Medulla oblongata (tissue), 1 donor: ENCODE results near the gene COL28A1.
"Not testable (repeated sequence)": the region's sequence is repeated elsewhere in the genome, so short reads cannot be mapped to it uniquely, and the experiment has no call there.

Experiments used
- DNase-seq: peaks from one replicate; pipeline ENCODE4 v3.0.0-alpha.2; 2015; ENCODE audit errors: extremely low spot score

The COL28A1 gene

DNA sequence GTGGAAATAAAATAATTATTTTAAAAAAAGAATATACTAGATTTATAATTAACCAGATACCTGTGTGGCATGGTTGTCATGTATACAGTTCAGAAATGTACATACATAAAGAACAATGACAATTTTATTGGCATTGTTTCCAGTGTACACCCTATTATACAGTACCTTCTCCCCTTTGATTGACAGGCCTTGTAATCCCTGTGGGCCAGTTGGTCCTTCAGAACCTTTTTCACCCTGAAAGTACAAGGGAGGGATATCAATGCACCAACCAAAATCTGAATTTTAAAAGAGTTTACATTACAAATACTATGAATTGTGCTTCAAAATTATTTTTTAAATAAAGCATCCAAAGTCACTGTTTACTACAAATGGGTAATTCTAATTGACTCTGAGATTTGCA is 61.2 kb downstream of the COL28A1 start:
- no peak for DNase-seq

DNA sequence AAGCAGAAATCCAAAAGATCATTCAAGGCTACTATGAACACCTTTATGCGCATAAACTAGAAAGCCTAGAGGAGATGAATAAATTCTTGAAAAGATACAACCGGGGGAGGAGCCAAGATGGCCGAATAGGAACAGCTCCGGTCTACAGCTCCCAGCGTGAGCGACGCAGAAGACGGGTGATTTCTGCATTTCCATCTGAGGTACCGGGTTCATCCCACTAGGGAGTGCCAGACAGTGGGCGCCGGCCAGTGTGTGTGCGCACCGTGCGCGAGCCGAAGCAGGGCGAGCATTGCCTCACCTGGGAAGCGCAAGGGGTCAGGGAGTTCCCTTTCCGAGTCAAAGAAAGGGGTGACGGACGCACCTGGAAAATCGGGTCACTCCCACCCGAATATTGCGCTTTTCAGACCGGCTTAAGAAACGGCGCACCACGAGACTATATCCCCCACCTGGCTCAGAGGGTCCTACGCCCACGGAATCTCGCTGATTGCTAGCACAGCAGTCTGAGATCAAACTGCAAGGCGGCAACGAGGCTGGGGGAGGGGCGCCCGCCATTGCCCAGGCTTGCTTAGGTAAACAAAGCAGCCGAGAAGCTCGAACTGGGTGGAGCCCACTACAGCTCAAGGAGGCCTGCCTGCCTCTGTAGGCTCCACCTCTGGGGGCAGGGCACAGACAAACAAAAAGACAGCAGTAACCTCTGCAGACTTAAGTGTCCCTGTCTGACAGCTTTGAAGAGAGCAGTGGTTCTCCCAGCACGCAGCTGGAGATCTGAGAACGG is 70.5 kb downstream of the COL28A1 start:
- not testable (repeated sequence) for DNase-seq

DNA sequence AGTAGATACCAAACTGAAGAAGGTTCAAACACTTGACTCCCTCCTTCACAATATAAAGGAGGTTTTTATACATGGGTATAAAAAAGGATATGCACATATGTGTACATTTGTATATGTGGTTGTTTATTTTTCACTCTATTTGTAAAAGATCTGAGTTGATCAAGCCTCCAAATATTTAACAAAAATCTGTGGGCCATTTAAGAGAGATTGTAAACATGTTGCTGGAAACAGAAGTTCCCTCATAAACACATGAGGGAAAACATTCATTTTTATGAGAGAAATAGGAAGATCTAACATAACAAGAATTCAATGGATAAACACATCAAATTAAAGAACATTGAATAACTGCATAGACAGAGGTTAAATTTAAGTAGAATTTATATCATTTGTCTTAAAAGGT is 81.7 kb downstream of the COL28A1 start:
- DNase-seq, result no peak

DNA sequence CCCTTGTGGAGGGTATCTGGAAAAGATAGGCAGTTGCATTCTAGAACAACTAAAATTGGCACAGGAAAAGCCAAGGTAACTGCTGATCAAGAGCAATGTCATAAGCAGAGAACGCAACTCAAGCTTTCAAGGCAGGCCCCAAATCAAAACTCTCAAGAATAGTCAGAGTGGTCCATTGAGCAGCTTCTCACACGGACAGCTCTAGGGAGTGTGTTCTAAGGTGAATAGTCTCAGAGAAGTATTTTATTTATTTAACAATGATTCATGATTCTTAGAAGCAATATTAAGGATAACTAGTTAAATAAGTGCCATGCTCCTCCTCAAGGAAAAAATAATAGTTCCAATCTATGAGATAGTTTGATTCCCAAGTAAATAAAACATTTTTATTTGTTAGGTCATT is 83.0 kb downstream of the COL28A1 start:
- DNase-seq, result no peak

DNA sequence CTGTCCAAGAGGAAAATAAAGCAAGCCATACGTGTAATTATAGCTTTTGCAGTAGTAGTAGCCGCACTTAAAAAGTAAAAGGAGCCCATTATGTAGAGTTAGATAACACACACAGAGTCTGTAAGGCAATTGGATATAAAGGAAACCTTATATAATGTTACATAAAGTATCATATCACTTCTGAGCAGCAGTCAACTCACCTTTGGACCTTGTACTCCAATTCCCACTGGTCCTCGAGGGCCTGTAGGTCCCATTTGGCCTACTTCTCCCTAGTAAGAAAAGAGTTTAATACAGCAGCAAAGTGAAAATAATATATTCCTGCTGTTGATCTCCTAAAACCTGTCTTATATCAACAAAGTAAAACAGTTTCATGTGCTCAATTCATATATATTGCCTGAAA is 83.6 kb downstream of the COL28A1 start:
- no peak for DNase-seq

DNA sequence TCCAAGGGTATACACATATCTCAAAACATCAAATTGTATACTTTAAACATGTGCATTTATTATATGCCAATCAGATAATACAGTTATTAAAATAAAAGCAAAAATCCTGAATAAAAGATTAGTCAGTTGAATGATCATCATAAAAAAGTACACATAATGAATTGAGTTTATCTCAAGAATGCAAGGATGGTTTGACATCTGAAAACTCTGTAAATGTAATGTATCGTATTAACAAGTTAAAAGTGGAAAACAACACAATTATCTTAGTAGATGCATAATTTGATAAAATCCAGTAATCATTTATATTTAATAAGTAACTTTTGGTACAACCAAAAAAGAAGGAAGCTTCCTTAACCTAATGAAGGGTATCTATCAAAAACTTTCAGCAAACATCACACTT is 86.6 kb downstream of the COL28A1 start:
- no peak for DNase-seq

DNA sequence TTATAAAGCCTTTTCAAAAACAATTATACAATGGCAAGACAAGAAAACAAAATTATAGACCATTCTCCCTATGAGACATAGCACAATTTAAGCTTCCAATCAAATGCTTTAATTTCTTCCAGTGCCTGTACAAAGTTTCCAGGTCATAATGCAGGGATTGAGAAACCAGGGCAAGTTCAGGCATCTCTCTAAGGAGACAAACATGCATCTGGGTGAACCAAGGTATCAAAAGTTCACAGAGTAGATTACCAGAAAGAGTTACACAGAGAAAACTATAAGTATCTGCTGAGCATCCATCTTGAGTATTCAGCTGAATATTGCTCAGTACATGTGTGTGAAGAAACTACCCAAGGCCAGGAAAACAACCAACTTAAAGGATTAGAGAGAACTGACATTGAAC is 89.1 kb downstream of the COL28A1 start:
- no peak for DNase-seq

DNA sequence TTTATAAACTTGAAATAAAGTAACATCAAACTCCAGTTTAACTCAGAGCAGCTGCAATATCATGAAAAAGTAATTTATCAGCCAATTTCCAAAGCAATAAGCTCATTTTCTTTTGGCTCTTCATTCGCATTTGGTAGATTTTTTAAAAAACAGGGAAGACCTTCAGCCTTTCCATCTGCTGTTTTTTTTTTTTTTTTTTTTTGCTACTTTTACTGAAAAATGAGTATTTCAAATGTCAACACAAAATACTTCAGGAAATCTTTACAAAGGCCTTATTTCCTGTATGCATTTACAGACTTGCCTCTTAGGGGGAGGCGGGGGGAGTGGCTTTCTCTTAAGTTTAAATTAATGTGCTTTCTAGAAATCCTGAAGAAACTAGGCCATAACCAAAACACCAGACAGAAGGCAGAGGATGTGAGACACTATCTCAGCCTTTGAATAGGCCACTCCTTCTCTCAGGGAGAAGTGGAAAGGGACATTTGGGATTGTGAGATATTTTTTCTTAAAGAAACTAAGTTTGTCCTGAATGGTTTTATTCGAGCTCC is 91.8 kb downstream of the COL28A1 start:
- DNase-seq, result no peak

DNA sequence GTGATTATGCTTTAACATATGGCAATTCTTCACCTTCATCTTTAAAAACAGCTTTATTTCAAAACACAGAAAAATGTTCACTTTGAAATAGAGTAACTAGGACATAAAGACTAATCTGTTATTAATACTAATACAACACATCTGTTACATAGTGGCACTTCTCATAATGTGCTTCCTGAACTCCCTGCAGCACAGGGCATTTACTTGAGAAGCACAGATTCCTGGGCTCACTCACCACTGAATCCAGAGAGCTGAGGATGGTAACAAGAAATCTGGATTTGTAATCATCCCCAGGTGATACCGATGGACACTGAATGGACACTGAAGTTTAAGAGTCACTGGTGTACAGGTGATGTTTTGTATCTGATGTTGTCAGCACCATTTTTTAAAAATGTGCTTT is 96.1 kb downstream of the COL28A1 start:
- no peak for DNase-seq

DNA sequence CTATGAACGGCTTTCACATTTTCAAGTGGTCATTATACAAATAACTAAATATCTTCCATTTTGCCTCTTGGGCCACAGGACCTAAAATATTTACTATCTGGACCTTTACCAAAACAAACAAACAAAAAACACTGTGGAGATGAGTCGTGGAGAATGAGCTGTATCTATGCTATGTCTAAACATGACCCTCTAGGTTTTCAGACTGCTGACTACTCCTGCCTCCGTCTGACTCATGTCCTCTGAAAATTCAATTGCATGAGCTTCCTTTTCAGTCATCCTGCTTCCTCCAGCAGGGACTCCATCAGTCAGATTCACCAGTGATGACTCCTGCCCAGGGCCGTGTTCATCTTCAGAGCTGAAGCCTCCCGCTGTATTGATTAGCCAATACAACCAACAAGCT is 96.8 kb downstream of the COL28A1 start:
- no peak for DNase-seq

DNA sequence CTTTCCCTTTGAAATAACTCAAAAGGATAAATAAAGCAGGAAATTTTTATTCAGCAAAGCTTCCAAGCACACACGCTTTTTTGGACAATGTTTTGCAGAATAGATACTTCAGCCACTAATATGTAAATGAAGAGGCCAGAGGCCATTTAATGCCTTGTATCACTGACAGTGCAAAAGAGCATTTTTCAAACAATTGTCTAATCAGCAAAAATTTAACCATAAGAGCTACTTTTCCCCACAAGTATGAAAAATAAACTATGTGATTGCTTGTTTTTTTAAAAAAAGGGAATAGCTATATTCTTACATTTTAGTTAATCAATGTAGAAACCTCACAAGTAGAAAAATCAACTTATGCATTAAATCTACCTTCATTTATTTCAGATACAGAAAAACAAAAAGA is 99.7 kb downstream of the COL28A1 start:
- no peak for DNase-seq

DNA sequence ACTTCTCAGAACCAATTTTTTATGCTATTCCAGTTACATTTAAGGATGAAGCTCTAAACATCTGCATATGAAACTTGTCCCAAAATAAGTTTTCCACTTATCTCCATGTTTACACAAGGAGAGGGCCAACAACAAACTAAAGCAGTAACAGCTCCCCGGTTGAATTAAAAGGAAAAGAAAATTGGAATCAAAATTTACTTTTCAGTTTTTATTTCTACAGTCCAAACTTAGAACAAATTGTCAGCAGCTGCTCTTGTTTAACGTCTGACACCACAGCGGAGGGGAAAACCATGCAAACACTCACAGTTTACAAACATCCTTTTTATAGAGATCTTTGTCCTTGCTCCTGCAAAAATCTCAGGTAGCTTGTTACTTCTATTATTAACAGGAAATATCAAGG is 101.3 kb downstream of the COL28A1 start:
- DNase-seq, result no peak

DNA sequence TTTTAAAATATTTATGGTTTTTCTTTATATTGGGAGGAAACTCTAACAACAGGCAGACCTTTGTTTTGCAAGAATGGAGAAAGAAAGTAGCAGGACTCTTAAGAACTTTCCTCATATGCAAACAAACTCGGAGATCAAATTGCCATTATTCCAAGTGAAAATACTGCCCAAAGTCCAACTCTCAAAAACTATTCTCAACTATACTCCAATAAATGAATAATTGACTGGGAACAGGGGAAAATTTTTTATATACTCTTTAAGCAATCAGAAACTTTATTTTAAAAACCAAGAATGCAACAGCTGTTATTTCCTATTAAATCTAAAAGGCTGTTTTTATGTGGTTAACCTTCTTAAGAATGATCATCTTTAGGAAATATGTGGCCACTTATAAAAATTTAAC is 101.9 kb downstream of the COL28A1 start:
- DNase-seq, result no peak

DNA sequence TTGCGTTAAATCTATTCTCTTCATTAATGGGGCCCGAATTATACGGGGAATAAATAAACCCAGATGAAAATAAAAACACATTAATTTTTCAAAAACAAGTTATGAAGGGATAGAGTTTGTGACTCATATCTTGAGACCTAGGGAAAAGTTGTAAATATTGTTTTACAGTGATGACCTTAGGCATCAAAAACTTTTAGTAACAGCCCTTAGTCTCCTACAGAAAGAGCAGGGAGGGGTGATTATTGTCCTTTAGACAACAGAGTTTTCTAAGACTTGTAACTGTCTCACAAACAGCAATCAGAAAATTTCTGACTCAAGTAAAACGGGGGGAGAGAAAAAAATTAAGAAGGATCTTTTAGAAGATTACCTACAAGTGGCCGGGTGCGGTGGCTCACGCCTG is 102.7 kb downstream of the COL28A1 start:
- no peak for DNase-seq

DNA sequence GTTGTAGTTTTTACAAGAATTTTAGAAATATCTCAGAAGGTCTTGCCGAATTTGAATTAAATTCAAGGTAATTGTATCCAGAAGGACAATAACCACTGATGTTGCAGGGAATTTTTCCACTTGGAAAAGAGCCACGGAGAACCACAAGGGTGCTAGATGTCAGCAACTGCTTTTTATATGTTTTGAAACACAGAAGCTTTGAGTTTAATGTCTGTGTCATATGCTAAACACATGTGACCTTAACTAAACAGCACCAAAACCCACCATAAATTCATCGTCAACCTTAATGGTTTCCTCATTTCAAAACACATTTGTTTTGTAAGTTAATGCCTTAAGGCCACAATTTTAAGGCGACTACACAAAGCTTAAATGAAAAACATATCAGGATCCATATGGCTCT is 106.9 kb downstream of the COL28A1 start:
- no peak for DNase-seq

DNA sequence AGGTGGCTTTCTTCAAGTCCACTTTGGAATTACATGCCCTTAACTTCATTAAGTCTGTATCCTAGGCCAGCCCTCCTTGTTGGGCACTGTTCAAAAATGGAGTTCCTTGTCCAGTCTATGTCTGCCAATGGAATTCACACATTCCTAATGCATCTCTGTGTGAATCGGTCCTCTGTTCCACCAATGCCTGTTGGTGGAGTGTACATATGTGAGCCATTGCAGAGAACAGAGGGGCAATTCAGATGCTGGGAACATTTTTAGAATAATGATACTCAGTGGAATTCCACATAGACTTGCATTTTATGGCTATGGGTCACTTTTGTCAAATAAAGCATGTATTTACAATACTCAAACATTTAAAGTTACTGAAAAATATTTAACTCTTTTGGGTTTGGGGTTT is 108.3 kb downstream of the COL28A1 start:
- peak; percentile 79 for DNase-seq

DNA sequence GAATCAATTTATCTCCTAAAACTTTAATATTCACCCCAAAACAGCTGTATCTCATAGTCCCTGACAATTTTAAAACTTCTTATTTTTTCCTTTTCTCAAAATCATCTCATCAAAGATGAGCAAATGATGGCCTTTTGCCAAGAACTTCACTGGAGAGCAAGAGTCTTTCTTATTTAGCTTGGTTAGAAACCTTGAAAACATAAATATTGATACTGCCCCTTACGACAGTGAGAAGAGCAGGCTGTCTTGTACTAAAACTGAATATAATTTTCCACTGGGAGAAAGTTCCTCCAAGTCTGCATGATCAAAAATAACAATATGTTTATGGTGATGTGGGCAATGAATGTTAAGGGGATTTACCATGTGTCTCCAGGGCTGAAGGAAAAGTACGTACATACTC is 109.0 kb downstream of the COL28A1 start:
- peak; percentile 11 for DNase-seq

DNA sequence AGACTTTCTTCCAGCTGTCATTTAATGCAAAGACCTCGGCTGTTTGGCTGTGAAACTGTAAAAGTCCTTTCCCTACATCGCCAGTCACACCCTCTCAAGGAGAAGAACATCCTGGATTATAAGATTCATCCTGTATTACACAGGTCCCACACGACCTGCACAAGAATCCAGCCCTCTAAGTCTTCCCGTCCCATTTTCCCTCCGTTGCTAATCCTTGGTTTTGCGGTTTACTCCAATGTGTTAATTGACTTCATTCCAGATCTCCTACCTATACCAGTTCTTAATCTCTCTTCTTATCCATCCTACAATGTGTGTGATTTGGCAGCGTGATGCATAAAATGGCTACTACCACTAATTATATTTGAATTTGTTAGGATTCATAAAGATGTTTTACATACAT is 110.4 kb downstream of the COL28A1 start:
- no peak for DNase-seq

DNA sequence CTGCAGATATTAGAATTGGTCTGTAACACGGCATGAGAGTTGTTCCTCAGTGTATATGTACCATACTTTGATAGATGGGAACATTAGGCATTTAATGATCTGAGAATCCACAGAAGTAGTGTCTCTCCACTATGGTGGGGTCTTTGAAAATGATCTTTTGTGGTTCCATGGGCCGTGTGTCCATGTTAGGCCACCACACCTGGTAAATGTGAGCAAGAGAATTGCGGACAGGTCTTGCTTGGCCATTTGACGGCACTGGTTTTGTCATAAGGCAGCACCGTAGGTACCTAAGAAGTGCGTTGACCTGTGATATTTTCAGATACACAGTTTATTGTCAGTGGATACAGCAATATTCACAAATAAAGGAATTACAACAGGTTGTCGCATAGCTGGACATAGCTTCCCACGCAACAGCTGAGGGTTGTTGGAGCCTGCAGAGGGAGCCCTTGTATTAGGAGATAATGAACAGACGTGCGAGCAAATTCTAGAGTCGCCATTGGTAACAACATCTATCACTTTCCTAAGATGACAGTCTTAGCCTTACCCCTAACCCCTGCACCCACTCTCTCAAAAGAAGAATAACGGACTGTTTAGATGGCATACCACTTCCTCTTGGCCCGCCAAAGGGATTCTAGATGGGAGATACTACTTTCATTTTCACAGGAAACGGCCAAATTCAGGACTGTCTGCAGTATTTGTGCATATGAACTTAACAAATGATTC is 111.4 kb downstream of the COL28A1 start:
- DNase-seq, result peak; percentile 90

DNA sequence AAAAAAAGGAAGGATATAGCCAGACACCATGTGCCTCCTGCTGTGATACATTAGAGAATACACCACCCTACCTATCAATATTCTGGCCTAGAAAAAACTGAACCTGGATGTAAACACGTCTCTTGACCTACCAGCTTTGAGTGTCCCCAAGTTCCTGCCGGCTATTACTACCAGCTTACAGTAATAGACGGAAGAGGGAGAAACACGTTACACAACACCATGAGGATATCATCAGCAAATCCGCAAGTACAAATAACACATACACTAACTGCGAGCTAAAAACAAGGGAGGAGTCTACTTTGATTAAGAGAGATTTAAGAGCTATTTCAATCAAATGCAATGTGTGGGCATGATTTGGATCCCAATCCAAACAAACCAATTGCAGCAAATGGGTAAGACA is 113.0 kb downstream of the COL28A1 start:
- DNase-seq, result no peak

DNA sequence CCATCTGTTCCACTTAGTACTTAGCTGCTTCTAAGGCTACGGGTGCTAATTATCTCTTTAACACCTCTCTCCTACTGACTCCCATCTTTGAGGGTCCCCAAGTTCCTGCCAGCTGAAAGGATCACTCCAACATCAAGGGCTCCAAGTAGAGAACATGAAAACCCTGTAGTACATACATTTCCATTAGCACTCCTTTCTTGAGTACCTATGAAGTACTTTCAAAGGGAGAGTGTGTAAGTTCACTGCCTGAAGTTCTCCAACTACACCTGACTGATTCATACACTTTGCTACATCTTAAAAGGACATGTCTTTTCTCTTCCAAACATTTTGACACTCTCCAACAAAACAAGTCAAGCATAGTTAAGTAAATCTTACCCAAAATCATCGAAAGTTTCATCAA is 113.8 kb downstream of the COL28A1 start:
- DNase-seq, result no peak

DNA sequence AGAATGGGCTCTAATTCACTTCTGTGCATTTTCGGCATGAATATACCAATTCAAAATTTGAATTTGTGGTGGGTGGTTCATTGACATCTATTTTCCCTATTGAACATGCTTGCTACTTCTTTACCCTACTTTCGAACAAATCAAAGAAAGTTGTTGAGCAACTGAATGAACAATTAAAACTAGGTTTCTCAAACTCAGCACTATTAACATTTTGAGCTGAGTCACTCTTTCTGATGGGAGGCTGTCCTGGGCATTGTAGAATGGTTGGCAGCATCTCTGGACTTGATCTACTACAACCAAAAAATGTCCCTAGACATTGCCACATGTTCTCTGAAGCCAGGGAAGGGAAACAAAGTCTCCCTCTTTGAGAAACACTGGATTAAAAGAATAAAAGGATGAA is 116.7 kb downstream of the COL28A1 start:
- DNase-seq, result no peak

DNA sequence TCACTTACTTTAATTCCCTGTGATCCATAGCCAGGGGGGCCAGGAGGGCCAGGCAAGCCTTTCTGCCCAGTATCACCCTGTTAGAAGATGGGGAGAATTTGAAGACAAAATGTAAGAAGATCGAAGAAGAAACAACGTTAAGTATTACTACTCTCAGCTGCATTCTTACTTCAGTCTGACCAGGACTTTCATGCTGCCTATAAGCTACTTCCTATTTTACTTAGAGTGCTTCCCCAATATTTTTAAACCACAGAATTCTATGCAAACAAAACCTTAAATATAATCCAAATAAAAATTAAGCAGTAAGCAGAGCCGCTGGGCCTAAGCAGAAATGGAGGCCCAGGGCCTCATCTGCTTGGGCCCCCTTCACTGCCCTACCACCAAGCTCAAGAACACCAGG is 117.8 kb downstream of the COL28A1 start:
- DNase-seq, result no peak
